ENCODE data around the gene PDCD6IP.

DNA sequence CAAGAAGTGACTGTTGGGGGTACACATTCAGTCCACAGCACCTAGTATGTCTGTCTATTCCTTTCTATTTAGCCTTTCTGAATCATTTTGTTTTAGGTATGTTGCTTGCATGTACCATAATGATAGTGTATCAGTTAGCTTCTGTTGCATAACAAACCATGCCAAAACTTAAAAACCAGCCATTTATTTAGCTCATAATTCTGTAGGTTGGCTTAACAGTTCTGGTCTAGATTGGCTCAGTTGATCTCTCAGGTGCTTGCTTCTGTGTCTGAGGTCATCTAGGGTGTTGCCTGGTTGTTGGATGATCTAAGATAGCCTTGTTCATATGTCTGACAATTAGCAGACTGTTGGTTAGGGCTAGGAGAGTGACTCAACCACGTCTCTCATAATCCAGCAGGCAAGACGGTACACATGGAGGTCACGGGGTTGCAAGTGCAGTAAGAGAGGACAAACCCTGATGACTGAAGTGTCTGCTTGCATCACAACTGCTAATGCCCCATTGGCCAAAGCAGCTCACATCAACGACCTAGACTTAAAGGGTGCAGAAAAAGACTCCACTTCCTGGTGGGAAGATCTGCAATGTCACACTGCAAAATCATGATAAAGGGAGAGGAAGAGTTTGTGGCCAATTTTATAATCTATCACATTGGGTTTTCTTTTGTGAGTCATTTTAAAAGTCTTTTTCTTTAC, 6.8 kb upstream of the PDCD6IP start:
- TF ChIP-seq, protein P1, sequence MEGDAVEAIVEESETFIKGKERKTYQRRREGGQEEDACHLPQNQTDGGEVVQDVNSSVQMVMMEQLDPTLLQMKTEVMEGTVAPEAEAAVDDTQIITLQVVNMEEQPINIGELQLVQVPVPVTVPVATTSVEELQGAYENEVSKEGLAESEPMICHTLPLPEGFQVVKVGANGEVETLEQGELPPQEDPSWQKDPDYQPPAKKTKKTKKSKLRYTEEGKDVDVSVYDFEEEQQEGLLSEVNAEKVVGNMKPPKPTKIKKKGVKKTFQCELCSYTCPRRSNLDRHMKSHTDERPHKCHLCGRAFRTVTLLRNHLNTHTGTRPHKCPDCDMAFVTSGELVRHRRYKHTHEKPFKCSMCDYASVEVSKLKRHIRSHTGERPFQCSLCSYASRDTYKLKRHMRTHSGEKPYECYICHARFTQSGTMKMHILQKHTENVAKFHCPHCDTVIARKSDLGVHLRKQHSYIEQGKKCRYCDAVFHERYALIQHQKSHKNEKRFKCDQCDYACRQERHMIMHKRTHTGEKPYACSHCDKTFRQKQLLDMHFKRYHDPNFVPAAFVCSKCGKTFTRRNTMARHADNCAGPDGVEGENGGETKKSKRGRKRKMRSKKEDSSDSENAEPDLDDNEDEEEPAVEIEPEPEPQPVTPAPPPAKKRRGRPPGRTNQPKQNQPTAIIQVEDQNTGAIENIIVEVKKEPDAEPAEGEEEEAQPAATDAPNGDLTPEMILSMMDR (IDR thresholded peaks at IDR 0.05), result no peak
- TF ChIP-seq ZFX (IDR thresholded peaks at IDR 0.05; ENCODE audit: borderline replicate concordance), result no peak
